Left cardiac atrium (tissue), 4 donors: ENCODE results near the gene TNFRSF19. TPM values are rescaled to one million over a fixed set of nuclear protein-coding genes. Genes with fewer than 3 reads are reported as not detected.
"Not testable (repeated sequence)": the region's sequence is repeated elsewhere in the genome, so short reads cannot be mapped to it uniquely, and the experiment has no call there.

Source experiments
- ATAC-seq, 2 donors: fragments of 200-7000 bp; cut with Tn5 transposase; one replicate each; pipeline ENCODE4 v1.9.1; 2020; ENCODE audit warnings: mild to moderate bottlenecking in 2 of 2, moderate library complexity in 2 of 2
- DNase-seq: peaks from one replicate; pipeline ENCODE4 v3.0.0-alpha.2; 2020
- intact Hi-C, 2 donors: fragments of 100-400 bp; cut with DNase I; formaldehyde crosslinking; loops; one replicate each; pipeline versions ENCODE4 v1.14.1 to v1.15.1; 2022 to 2023
- total RNA-seq, 2 donors: library from RNA; stranded (reverse); fragmentation: NEBNext Ultra II Directional; extraction: Animal tissue kit (Norgen Biotek cat#: 25700); gene quantifications; one replicate each; pipeline ENCODE4 v1.2.1, GENCODE V29; 2021
- donor health status: DM: no; HTN: yes; CAD: no.
- donor health status: DM: no; HTN: yes; CAD: no; lungs with severe emphysema.
- donor health status: DM: yes; HTN: yes; CAD: no.
- donor health status: Dilated cardiomyopathy.

Gene TNFRSF19
- total RNA-seq, 2 donors from 2014 or later, result 35.6 to 45.7 TPM

DNA sequence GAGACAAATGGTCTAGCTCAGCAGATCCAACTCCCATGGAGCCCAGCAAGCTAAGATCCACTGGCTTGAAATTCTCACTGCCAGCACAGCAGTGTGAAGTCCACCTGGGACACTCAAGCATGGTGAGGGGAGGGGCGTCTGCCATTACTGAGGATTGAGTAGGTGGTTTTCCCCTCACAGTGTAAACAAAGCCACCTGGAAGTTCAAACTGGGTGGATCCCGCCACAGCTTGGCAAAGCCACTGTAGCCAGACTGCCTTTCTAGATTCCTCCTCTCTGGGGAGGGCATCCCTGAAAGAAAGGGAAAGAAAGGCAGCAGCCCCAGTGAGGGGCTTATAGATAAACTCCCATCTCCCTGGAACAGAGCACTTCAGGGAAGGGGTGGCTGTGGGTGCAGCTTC lies 24.1 kb downstream of the TNFRSF19 start:
- DNase-seq, ATAC-seq, intact Hi-C loops: not testable (repeated sequence)

DNA sequence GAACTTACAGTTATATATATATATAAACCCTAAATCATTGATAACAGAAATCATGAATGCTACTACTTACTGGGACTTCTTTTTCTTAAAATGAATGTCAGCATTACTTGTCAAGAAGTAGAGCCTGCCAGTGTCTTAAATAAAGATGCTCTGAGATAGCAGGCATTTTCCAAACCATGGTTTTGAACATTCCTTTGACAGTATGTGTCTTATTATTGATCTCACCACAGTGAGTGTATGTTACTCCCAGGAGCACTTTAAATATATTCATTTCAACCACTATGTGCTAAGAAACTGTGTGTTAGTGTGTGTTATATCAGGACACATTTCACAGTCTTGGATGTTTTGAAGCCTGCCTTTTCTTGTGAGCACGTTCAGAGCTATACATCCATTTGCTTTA lies 28.2 kb downstream of the TNFRSF19 start:
- ATAC-seq (no peak), DNase-seq (no peak)
- intact Hi-C loops, result no loop called here

DNA sequence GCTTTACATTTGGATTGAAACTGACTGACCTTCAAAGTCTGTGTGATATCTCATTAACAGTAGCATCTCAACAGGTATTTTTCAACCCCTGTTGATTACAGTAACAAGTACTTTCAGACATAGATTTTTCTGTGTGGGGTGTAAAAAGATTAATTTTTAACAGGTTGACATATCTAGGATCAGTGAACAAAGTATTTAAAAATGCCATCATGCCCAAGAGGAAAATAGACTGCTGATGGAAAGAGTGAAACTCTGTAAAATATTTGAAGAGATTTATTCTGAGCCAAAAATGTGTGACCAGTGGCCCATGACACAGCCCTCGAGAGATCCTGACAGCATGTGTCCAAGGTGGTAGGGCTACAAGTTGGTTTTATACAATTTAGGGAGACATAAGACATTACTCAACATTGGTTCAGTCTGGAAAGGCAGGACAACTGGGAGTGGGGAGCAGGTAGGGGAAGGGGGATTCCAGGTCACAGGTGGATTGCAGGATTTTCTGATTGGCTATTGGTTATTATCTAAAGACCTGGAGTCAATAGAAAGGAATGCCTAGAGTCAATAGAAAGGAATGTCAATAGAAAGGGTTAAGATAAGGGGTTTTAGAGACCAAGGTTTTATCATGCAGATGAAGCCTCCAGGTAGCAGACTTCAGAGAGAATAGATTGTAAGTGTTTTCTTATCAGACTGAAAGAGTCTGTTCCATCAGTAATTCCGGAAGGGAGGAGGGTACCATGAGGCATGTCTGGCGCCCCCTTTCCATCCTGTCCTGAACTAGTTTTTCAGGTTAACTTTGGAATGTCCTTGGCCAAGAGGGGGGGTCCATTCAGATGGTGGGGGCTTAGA lies 29.1 kb downstream of the TNFRSF19 start:
- intact Hi-C loops, result no loop called here

DNA sequence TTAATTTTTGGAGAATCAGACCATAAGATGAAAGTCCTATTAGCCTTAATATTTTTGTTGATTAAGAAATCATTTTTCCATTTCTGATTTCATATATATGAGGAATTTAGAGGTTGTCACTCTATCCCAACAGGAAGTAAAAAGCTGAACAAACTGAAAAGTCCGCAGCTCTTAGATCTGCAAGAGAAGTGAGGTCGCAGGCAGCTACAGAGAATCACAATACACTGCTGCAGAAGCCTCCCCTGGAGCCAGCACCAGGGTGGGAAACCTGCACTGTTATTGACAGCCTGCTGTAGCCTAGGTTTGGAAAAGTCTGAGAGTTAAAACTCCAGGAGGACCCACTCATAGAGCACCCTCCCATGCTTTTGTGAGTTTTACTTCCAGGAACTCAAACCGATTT lies 29.9 kb downstream of the TNFRSF19 start:
- DNase-seq (no peak), ATAC-seq (no peak)
- intact Hi-C loops, result no loop called here

More for the DNA sequence above, 29.1 kb downstream of the TNFRSF19 start:
- DNase-seq (no peak), ATAC-seq (no peak)

DNA sequence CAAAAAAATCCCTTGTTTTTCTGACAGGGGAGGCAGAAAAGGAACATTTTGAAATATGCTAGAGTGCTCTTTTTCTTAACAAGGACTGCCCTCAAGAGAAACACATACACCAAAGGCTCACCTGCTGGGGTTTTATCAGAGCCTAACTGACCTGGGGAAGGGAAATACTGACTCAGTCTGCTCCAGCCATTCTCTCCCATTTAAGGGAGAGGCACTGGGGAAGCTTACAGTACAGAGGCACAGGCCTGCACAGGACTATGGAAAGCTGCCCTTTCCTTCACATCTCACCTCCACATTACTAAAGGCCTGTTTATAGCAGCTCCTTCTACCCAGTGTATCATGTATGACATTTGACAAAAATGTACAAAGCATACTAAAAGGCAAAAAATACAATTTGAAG lies 30.3 kb downstream of the TNFRSF19 start:
- intact Hi-C loops, result no loop called here
- DNase-seq (no peak), ATAC-seq (peak in 1 of 2 donors; percentile 44)

DNA sequence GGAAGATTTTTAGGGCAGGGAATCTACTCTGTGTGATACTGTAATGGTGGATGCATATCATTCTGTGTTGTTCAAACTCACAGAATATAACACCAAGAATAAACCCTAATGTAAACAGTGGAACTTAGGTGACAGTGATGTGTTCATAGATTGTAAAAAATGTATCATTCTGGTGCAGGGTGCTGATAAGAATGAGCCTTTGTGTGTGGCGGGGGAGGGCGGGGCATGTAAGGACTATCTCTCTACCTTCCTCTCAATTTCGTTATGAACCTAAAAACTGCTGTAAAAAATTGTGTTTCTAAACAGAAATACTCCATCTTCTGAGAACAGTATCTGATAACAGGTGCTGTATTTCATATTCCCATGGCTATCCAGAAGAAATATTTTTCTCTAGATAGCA lies 35.6 kb downstream of the TNFRSF19 start:
- intact Hi-C loops, result no loop called here
- ATAC-seq (no peak), DNase-seq (no peak)

DNA sequence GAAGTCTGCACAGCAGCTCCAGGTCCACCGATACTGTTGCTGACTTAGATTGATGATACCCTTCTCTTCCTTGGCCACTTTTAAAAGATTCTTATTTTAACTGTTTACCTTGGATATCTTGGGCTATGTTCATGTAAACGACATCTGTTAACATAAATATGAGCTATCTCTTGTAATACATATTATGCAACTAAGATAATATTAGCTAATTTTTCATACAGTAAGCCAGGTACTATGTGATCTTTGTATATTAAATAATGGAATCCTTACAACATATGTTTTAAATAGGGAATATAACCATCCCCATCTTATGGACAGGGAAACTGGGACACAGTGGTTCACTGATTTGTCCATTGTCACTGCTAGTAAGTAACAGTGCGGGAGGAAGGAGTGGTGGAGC lies 37.9 kb downstream of the TNFRSF19 start:
- DNase-seq (no peak), ATAC-seq (no peak)
- intact Hi-C loops, result no loop called here

DNA sequence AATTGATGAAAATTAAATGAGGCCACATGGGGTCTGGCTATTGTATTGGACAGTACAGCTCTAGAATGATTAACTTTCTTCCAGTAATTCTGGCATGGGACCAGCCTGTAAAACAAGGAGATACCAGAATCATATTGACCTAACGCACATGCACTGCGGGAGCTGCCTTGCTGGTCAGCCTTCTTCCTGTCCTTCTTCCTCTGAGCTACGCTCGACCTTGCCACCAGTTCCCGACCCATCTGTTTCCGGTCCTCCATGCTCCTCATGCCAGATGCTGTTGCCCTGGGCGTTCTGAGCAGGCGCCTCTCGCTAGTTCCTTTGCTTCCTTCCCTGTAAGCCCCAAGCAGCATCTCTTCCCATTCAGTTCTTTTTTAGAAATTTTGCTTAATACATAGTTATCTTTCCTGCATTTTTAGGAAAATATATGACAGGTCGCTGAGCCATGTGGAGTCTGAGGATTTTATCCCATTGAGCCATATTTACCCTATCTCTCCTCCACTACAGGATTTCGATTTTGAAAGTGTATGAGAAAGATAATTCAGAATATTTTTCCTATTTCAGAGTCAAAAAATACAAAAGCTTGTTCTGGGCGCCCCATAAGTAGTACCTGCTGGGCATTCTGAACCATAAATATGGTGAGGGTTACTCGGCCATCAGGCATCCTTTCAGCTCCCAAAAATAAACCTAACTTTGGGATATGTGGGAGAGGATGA lies 38.6 kb downstream of the TNFRSF19 start:
- ATAC-seq, result peak; percentile 74 to 79
- peak; percentile 60 for DNase-seq
- intact Hi-C loops, result no loop called here

DNA sequence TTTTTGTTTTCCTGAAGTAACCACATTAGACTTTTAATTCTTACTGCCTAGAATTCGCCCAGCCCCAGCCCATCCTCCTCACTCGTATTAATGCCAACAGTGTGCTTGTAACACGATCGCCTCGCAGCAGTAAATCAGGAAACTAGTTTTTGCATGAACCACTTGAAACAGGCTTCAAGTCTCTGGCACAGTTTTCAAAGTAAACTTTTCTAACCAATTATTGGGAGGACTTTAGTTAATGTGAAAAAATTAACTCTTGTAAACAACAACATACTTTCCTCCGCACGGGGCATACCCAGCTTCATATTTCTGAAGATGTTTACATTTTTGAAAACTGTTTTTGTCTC lies 39.2 kb downstream of the TNFRSF19 start:
- peak; percentile 62 to 78 for ATAC-seq
- intact Hi-C loops, result no loop called here
- no peak for DNase-seq

DNA sequence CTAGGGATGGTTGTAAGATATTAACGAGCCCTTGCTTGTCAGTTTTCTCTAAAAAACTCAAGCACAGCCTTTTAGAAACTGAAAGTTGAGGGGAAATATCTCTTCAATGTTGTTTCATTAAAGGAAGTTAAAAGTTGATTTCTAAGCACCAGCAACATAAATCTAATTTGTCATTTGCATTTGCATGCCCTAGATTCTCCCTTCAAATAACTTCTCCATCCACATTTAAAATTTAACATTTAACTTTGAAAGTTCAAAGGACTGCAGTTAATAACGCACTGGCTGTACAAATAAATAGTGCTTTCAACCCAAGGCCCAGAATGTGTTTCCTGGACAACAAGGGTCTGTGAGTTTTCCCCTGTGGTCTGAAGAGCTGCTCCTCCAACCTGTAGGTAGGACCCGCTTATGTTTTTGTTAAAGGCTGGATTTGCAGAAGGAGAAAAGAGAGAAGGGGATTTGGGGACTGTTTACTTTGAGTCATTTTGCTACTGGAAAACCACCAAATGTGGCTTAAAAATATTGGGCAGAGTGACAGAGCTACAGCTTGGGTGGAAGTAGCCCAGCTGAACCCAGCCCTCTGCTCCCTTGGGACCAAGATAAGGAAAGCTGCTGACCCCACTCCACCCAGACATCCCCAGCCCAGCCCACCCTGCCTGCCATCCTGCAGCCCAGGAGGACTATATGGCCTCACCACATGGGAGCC lies 39.8 kb downstream of the TNFRSF19 start:
- intact Hi-C loops, result no loop called here
- DNase-seq (peak; percentile 50), ATAC-seq (peak; percentile 36 to 81)

DNA sequence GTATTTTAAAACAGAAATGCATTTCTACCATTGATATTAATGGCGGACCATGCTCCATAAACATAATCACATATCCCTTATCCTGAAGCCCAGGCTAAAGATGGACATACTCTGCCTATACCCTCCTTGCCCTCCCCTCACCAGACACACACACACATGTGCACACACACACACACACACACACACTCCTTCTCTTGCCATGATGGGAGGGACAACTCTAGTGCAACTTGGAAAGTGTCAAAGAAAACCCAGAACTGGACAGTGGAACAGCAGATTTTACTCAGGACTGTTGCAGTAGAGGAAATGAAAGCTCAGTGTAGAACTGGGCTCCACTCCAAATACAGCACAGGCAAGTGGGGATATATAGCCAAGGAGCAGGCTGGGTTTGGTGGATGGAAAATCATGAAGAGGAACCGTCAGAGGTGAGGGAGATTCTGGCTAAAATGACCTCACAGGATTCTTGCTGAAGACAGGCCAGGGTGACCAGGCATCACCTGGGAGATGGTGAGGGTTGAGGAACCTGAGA lies 40.8 kb downstream of the TNFRSF19 start:
- no peak for DNase-seq
- intact Hi-C loops, result no loop called here
- peak; percentile 69 to 73 for ATAC-seq

DNA sequence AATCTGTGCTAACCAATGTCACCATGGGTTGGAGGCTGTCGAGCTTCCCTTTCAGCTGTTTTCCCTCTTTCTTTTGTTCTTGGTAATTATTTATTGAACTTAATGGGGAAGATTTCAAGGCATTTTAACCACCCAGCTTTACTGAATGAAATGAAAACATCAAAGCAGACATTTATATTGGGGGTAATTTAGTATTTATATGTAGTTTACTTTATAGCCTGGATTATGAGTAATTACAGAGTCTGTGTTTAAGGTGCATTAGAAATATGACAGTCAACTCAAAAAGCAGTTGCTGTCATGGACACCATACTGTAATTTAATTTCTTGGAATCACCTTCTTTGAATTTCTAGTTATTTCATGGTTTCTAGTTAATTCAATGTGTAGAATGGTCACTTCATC lies 42.0 kb downstream of the TNFRSF19 start:
- no peak for ATAC-seq
- intact Hi-C loops, result no loop called here
- no peak for DNase-seq

DNA sequence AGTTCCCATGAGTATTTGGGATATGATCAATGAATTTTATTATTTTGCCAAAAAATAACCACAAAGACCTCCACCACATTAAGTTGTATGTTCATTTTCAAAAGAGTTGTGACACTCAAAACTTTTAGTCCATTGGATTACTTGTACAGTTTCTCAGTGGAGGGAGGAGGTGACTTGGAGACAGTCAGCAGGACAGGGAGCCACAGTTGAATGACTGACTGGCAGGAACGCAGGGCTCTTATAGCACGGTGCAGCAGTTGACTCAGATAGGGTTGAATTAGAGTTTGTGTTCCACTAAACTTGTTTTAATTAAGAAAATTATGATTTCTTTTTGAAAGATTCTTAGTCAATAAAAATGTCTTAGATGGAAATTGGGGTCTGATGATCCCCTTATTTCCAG lies 42.5 kb downstream of the TNFRSF19 start:
- ATAC-seq, result no peak
- no peak for DNase-seq
- intact Hi-C loops, result no loop called here

DNA sequence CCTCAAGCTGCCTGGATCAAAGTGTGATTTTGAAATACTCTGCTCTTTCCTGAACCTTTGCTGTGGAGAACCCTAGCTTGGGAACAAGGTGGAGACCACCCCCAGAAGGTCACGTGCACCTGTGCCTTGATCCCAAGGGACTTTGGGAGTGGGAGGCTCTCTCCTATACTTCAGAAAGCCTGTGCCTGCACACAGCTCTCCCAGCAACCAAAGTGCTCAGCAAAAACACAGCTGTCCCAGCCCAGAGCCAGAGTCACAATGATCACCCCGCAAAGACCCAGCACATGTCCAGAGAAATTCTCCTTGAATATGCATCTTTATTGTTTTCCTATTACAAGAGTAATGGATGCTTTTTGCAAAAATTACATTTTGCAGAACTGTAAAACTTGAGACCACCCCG lies 43.4 kb downstream of the TNFRSF19 start:
- no peak for ATAC-seq
- no peak for DNase-seq
- intact Hi-C loops, result no loop called here

DNA sequence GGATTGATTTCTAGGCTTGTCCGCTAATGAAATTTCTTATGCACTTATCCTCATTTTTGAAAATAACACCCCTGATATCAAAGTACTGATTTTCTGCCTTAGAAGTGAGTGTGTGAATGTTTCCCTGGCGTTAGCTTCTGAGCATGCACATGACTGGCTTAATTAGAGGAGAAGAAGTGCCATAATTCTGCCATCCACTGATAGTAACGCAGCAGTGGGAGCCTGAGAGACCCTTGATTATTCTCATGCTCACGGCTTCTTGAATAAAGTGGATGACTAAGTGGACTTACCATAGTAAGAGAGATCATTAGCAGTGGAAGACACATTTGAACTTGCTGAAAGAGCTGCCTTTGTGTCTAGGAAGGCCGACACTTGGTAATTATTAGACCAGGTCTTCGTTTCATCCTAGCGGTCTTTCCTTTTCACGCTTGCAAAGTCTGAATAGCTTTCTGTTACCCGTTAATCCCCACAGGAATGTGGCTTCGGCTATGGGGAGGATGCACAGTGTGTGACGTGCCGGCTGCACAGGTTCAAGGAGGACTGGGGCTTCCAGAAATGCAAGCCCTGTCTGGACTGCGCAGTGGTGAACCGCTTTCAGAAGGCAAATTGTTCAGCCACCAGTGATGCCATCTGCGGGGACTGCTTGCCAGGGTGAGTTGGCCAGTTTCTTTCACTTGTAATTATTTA lies 45.3 kb downstream of the TNFRSF19 start:
- ATAC-seq (no peak), DNase-seq (no peak)
- intact Hi-C loops, result no loop called here

DNA sequence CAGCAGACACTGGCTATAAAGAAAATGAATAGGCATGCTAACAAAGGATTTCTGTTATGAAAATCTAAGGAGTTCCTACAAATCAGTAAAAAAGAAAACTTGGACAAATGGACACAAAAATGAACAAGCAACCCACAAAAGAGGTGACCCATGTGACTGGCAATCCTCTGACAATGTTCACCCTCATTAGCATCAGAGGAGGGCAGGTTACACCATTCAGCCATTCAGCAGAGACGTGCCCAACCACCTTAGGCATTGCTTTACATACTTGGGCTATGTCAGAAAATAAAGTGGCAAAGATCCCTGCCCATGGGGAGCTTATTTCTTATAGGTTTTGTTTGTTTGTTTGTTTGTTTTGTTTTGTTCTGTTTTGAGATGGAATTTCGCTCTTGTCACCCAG lies 46.0 kb downstream of the TNFRSF19 start:
- no peak for DNase-seq
- intact Hi-C loops, result no loop called here
- ATAC-seq, result no peak

DNA sequence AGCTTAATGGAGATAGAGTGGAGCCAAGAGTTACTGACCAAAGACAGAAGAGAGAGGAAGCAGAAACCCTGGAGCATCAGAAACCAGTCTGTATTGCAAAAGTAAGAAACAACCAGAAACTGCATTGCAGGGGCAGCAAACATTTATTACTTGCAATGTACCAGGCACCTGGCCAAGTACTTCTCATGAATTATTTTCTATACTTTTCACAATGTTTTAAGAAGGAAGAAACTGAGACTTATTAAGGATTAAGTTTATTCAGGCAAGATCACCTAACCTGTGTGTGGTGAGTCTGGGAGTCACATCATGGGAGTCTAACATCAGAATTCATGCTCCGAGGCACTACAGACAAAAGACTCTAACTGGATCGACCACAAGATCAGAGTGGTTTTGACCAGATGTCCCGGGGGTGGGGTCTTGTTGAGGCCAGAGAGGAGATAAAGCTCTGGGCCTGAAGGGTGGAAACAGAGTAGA lies 47.4 kb downstream of the TNFRSF19 start:
- no peak for DNase-seq
- intact Hi-C loops, result no loop called here
- peak in 1 of 2 donors; percentile 12 for ATAC-seq

DNA sequence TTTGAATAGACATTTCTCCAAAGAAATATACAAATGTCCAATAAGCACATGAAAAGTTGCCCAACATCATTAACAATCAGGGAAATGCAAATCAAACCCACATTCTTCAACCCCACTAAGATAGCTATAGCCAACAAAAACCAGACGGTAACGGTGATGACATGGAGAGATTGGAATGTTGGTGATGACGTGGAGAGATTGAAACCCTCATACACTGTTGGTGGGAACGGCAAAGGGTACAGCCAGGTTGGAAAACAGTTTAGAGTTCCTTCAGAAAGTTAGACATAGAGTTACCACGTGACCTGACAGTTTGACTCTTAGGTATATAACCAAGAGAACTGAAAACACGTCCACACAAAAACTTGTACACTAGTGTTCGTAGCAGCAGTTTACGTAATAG lies 48.1 kb downstream of the TNFRSF19 start:
- no peak for DNase-seq
- intact Hi-C loops, result no loop called here
- ATAC-seq, result peak; percentile 27 to 82
